CD4-positive, alpha-beta T cell treated with Interleukin-17A for 1 hour (primary cell): ENCODE measurements around the gene ELMOD1.

Source experiments
- DNase-seq: peaks from one replicate; pipeline ENCODE4 v3.0.0-alpha.2; 2020

ELMOD1 gene

GRCh38 chr11:107651672-107652071 lies 60.7 kb downstream of the ELMOD1 start:
- no peak for DNase-seq

GRCh38 chr11:107653076-107653475 lies 62.1 kb downstream of the ELMOD1 start:
- DNase-seq, result no peak

- no peak for DNase-seq
Measured at GRCh38 chr11:107655602-107656001, 64.7 kb downstream of the ELMOD1 start.

GRCh38 chr11:107659310-107659709 lies 68.4 kb downstream of the ELMOD1 start:
- no peak for DNase-seq

- no peak for DNase-seq
Measured at GRCh38 chr11:107660066-107660465, 69.1 kb downstream of the ELMOD1 start.

- DNase-seq, result no peak
Measured at GRCh38 chr11:107661656-107662055, 70.7 kb downstream of the ELMOD1 start.

- DNase-seq, result no peak
Measured at GRCh38 chr11:107665018-107665417, 74.1 kb downstream of the ELMOD1 start.

- no peak for DNase-seq
Measured at GRCh38 chr11:107666911-107667613, 76.1 kb downstream of the ELMOD1 start.

GRCh38 chr11:107669191-107669740 lies 78.3 kb downstream of the ELMOD1 start:
- DNase-seq, result no peak

GRCh38 chr11:107669893-107670601 lies 79.1 kb downstream of the ELMOD1 start:
- DNase-seq, result no peak

GRCh38 chr11:107675902-107676301 lies 85.0 kb downstream of the ELMOD1 start:
- no peak for DNase-seq

- no peak for DNase-seq
Measured at GRCh38 chr11:107676336-107677057, 85.5 kb downstream of the ELMOD1 start.

GRCh38 chr11:107677924-107678631 lies 87.1 kb downstream of the ELMOD1 start:
- DNase-seq, result no peak

GRCh38 chr11:107678632-107678971 lies 87.7 kb downstream of the ELMOD1 start:
- no peak for DNase-seq

- DNase-seq, result no peak
Measured at GRCh38 chr11:107679255-107680024, 88.5 kb downstream of the ELMOD1 start.

- DNase-seq, result no peak
Measured at GRCh38 chr11:107682171-107682570, 91.2 kb downstream of the ELMOD1 start.

- no peak for DNase-seq
Measured at GRCh38 chr11:107682572-107682971, 91.6 kb downstream of the ELMOD1 start.

- DNase-seq, result no peak
Measured at GRCh38 chr11:107683061-107683460, 92.1 kb downstream of the ELMOD1 start.

GRCh38 chr11:107683807-107684206 lies 92.9 kb downstream of the ELMOD1 start:
- DNase-seq, result no peak

- DNase-seq, result no peak
Measured at GRCh38 chr11:107688322-107688918, 97.5 kb downstream of the ELMOD1 start.

- peak; percentile 56 for DNase-seq
Measured at GRCh38 chr11:107689317-107690202, 98.6 kb downstream of the ELMOD1 start.
